Measurements from ENCODE around the gene MAST4. TPM values are rescaled to one million over a fixed set of nuclear protein-coding genes. Genes with fewer than 3 reads are reported as not detected.

The MAST4 gene
- total and polyA plus RNA-seq, 2 of the 13 experiments (the other 11 are each of a cell fraction or from before 2014, with no cell fraction given): 3.4 to 3.7 TPM

DNA sequence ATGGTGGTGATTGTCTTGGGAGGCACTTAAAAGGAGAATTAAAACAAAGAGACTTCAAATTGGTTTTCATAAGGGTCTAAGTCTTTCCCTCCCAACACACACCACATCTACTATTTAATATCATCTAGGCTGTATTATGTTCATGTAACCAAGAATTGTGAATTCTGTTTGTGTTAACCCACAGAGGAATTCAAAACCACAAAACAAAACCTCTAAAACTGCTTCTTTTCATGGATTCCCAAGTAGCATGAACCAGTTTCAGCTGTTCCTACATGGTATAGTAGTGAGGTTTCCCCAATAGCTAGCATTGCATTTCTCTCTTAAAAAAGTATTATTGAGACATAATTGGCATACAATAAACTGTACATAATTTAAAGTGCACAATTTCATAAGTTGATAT lies 316.6 kb downstream of the MAST4 start:
- ATAC-seq (no peak), FAIRE-seq (no peak), DNase-seq (ENCODE audit: low spot score) (no peak)
- no TSS peak for BruUV-seq (replicated peaks)
- POLR2A ChIA-PET: no interaction called here
- CTCF ChIA-PET (ENCODE audit: low intra/inter-chr PET ratio, low total read pairs): no interaction called here
- Histone ChIP-seq H3K9ac (ENCODE audit: insufficient read depth, low read depth, low read length) (no peak overlapping the region), H2AFZ (ENCODE audit: low read length) (no peak overlapping the region), H3K27ac (ENCODE audit: extremely low read length, insufficient read depth, low read length) (no peak overlapping the region), H4K20me1 (ENCODE audit: insufficient read depth, low read length) (no peaks in the 10 kb centered on the region), H3K27me3 (ENCODE audit: control insufficient read depth in 1 of 2, insufficient read depth in 2 of 2, low read length in 2 of 2) (no peaks in the 10 kb centered on the region; a peak in 1 of 5 replicates), H3K4me2 (ENCODE audit: low read depth, low read length) (no peak overlapping the region), H3K36me3 (replicated peaks in 1 of 2; ENCODE audit: control insufficient read depth in 1 of 2, insufficient read depth in 2 of 2, low read length in 2 of 2) (no peaks in the 10 kb centered on the region), H3K79me2 (ENCODE audit: insufficient read depth, low read length) (no peaks in the 10 kb centered on the region), H3K9me3 (ENCODE audit: low read length) (no peaks in the 10 kb centered on the region), H3K4me3 (replicated peaks in 1 of 3; ENCODE audit: insufficient read depth in 1 of 3, low read depth in 2 of 3, low read length in 3 of 3) (no peak overlapping the region), H3K4me1 (ENCODE audit: insufficient read depth, low read length) (no peaks in the 10 kb centered on the region)
- in situ Hi-C loops (cut with HindIII; ENCODE audit: extremely low pct_ligation_motif_present, low pct_unique_long_range_greater_than_20kb): no loop called here
- intact Hi-C loops (cut with micrococcal nuclease; ENCODE audit: unreplicated experiment): no loop called here
- TF ChIP-seq, protein P1, sequence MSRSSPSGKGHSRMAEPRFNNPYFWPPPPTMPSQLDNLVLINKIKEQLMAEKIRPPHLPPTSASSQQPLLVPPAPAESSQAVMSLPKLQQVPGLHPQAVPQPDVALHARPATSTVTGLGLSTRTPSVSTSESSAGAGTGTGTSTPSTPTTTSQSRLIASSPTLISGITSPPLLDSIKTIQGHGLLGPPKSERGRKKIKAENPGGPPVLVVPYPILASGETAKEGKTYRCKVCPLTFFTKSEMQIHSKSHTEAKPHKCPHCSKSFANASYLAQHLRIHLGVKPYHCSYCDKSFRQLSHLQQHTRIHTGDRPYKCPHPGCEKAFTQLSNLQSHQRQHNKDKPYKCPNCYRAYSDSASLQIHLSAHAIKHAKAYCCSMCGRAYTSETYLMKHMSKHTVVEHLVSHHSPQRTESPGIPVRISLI (CRISPR knock-in tag; IDR thresholded peaks at IDR 0.05; ENCODE audit: borderline replicate concordance): no peak
- TF ChIP-seq PRPF4 (IDR thresholded peaks at IDR 0.05; ENCODE audit: low read depth, low read length, poor library complexity, severe bottlenecking) (no peak), PHB2 (IDR thresholded peaks at IDR 0.05; ENCODE audit: partially characterized antibody) (no peak), ELF1 (CRISPR knock-in tag; IDR thresholded peaks at IDR 0.05) (no peak), ZNF563 (CRISPR knock-in tag; IDR thresholded peaks at IDR 0.05) (no peak), THAP11 (CRISPR knock-in tag; IDR thresholded peaks at IDR 0.05) (no peak), SOX5 (CRISPR knock-in tag; IDR thresholded peaks at IDR 0.05; ENCODE audit: borderline replicate concordance) (no peak), ESRRA (CRISPR knock-in tag; IDR thresholded peaks at IDR 0.05; ENCODE audit: low read depth) (no peak), STAG1 (CRISPR knock-in tag; IDR thresholded peaks at IDR 0.05) (no peak), SIN3B (IDR thresholded peaks at IDR 0.05; ENCODE audit: low read length) (no peak), GATAD1 (CRISPR knock-in tag; IDR thresholded peaks at IDR 0.05) (no peak), ZNF253 (CRISPR knock-in tag; IDR thresholded peaks at IDR 0.05; ENCODE audit: borderline replicate concordance) (no peak), SRSF4 (IDR thresholded peaks at IDR 0.05; ENCODE audit: low read depth, low read length, poor library complexity, severe bottlenecking) (no peak)
- TF ChIP-seq, protein P2, sequence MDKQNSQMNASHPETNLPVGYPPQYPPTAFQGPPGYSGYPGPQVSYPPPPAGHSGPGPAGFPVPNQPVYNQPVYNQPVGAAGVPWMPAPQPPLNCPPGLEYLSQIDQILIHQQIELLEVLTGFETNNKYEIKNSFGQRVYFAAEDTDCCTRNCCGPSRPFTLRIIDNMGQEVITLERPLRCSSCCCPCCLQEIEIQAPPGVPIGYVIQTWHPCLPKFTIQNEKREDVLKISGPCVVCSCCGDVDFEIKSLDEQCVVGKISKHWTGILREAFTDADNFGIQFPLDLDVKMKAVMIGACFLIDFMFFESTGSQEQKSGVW (CRISPR knock-in tag; IDR thresholded peaks at IDR 0.05; ENCODE audit: borderline replicate concordance): no peak

All from HepG2 (cell line).